ENCODE measurements around the gene TAX1BP3. TPM values are rescaled to one million over a fixed set of nuclear protein-coding genes. Genes with fewer than 3 reads are reported as not detected.
"Not testable (repeated sequence)": the region's sequence is repeated elsewhere in the genome, so short reads cannot be mapped to it uniquely, and the experiment has no call there.

Gene TAX1BP3
- 82.8 TPM for total RNA-seq
- long read RNA-seq, transcript TAX1BP3-201 (4 exons, 1,377 nt) = major isoform, 20 of 22 reads
- long read RNA-seq, partial matches to known transcripts = 0 of 22 reads
- long read RNA-seq, other reads (novel, unspliced or antisense) = 2 of 22 reads

GRCh38 chr17:3668279-3669084 lies at the start of gene TAX1BP3, which contains the start of gene EMC6:
TAX1BP3 (minus strand) TSS chr17:3668578; CDS start chr17:3668526, 52 bp downstream.
EMC6 (plus strand) TSS chr17:3668812; CDS start chr17:3669147, 335 bp downstream.
- intact Hi-C loops (cut with DNase I) = no loop called here
- peak within 1 kb of the TSS; percentile 93 for H3K4me3 ChIP-seq
- H3K9me3 ChIP-seq = no peaks in the 10 kb centered on the region
- H3K4me1 ChIP-seq = peaks cover 36% of the 10 kb centered on the region
- ATAC-seq (peak; percentile 97), DNase-seq (peak; percentile 99)
- H3K27me3 ChIP-seq (ENCODE audit: low read depth) = no peaks in the 10 kb centered on the region
- TF ChIP-seq CTCF (IDR thresholded peaks at IDR 0.05) = no peak
- peaks cover 16% of the 10 kb centered on the region for H3K36me3 ChIP-seq
- H3K27ac ChIP-seq = peak within 1 kb of the TSS; percentile 96

DNA sequence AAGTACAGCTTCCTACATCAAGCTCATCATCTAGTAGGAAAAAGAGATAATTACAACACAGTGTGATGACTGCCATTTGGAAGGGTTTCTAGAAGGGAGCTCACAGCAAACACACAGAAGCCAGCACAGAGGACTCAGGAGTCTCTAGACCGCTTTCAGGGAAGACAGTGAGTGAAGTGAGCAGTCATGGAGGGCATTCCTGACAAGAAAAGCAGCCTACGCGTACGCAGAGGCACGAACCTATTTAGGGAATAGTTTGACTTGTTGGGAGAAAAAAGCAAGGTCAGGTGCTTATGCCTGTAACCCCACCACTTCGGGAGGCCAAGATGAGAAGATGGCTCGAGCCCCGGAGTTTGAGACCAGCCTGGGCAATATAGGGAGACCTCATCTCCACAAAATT lies 46.9 kb upstream of the TAX1BP3 start:
- no peak for TF ChIP-seq CTCF (IDR thresholded peaks at IDR 0.05)
- Histone ChIP-seq H3K27ac (no peak overlapping the region), H3K9me3 (no peaks in the 10 kb centered on the region), H3K4me1 (peaks cover 12% of the 10 kb centered on the region), H3K27me3 (ENCODE audit: low read depth) (no peaks in the 10 kb centered on the region), H3K4me3 (no peak overlapping the region), H3K36me3 (peaks cover 68% of the 10 kb centered on the region)
- ATAC-seq (no peak), DNase-seq (no peak)
- intact Hi-C loops (cut with DNase I) = no loop called here

DNA sequence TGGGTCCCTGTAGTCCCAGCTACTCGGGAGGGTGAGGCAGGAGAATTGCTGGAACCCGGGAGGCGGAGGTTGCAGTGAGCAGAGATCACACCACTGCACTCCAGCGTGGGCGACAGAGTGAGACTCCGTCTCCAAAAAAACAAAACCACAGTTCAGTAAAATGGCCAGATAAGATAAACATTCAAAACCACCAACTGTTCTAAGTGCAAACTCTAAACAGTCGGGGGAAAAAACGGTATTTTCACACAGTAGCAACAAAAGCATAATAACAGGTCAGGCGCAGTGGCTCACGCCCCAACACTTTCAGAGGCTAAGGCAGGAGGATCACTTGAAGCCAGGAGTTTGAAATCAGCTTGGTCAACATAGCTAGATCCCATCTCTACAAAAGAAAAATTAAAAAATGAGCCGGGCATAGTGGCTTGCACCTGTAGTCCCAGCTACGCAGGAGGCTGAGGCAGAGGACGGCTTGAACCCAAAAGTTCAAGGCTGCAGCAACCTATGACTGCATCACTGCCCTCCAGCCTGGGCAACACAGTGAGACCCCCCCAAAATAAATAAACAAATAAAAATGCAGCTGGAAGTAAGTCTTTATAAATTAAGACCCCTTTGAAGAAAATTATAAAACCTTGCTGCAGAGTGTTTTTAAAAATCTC lies 44.6 kb upstream of the TAX1BP3 start:
- Histone ChIP-seq H3K27ac (no peak overlapping the region), H3K36me3 (peaks cover 54% of the 10 kb centered on the region), H3K9me3 (no peaks in the 10 kb centered on the region), H3K4me1 (no peaks in the 10 kb centered on the region), H3K4me3 (no peak overlapping the region), H3K27me3 (ENCODE audit: low read depth) (no peaks in the 10 kb centered on the region)
- no peak for TF ChIP-seq CTCF (IDR thresholded peaks at IDR 0.05)
- ATAC-seq (no peak), DNase-seq (no peak)
- intact Hi-C loops (cut with DNase I) = no loop called here

DNA sequence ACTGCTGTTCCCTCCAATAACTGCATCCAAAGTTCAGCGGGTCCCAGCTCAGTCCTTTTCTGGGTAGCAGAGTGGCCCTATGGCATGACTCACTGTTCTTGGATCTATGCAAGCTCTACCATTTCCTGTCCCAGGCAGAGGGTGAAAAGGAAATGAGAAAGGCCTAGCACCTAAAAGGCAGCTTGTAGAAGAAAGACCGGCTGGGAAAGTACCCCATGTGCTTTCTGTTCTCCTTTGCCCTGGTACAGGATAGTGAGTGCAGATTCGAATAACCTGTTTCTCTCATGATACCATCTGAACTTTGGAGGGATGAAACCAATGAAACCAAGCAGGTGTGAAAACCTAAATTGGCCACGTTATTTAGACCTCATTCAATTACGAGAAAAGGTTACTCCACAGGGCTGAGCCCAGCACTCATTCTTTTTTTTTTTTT lies 42.6 kb upstream of the TAX1BP3 start:
- Histone ChIP-seq H3K36me3 (peaks cover 34% of the 10 kb centered on the region), H3K27me3 (ENCODE audit: low read depth) (no peaks in the 10 kb centered on the region), H3K4me1 (no peaks in the 10 kb centered on the region), H3K27ac (peak overlapping the region; percentile 6), H3K9me3 (no peaks in the 10 kb centered on the region), H3K4me3 (no peak overlapping the region)
- no peak for TF ChIP-seq CTCF (IDR thresholded peaks at IDR 0.05)
- intact Hi-C loops (cut with DNase I) = no loop called here
- DNase-seq (no peak), ATAC-seq (peak; percentile 68 to 87)

DNA sequence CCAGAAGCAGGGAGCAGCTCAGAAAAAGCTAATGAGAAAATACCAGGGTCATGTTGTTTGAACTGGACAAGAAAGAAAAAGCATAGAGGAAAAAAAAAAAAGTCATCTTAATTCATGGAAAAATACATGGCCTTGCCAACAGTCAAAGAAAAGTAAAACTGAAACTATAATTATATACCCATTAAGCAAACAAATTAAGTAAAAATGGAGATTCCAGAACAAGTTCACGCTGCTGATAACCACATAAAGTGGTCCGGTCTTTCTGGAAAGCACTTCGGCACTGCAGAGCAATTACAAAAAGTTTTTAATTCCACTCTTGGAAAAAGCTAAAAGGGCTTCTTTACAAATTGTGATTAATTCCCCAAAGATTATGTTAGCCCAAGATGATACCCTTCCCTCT lies 40.0 kb upstream of the TAX1BP3 start:
- H3K27me3 ChIP-seq (ENCODE audit: low read depth) = no peaks in the 10 kb centered on the region
- DNase-seq (no peak), ATAC-seq (no peak)
- no peak overlapping the region for H3K27ac ChIP-seq
- H3K4me1 ChIP-seq = no peaks in the 10 kb centered on the region
- intact Hi-C loops (cut with DNase I) = no loop called here
- no peak overlapping the region for H3K4me3 ChIP-seq
- TF ChIP-seq CTCF (IDR thresholded peaks at IDR 0.05) = no peak
- H3K36me3 ChIP-seq = peaks cover 10% of the 10 kb centered on the region
- no peaks in the 10 kb centered on the region for H3K9me3 ChIP-seq

DNA sequence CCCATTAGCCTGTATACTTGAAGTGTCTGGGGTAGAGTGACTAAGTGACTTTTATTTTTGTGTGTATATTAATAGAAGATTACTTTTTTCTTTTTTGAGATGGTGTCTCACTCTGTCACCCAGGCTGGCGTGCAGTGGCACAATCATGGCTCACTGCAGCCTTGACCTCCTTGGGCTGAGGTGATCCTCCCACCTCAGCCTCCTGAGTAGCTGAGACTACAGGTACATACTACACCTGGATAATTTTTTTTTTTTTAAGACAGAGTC lies 37.3 kb upstream of the TAX1BP3 start:
- intact Hi-C loops (cut with DNase I); H3K9me3 ChIP-seq; H3K4me3 ChIP-seq; H3K27ac ChIP-seq; ATAC-seq; H3K27me3 ChIP-seq (ENCODE audit: low read depth); H3K4me1 ChIP-seq; DNase-seq; H3K36me3 ChIP-seq: not testable (repeated sequence)

Measured in lower lobe of right lung (tissue), 2 donors.